Uterus (tissue), 4 donors: Measurements from ENCODE around the gene RBFOX1. TPM values are rescaled to one million over a fixed set of nuclear protein-coding genes. Genes with fewer than 3 reads are reported as not detected.

Experiments
- DNase-seq, 2 donors: peaks; one replicate each; pipeline ENCODE4 v3.0.0-alpha.2; 2019 to 2020
- H3K27ac ChIP-seq, 2 donors: fragments of 200-600 bp; sonication (generic); 1 replicate in 1 of 2; 2 replicates in 1 of 2; pipeline ENCODE4 v1.5.1; 2016 to 2018
- H3K27me3 ChIP-seq, 2 donors: fragments of 200-600 bp; sonication (generic); one replicate each; pipeline ENCODE4 v1.5.1; 2018 to 2019; ENCODE audit warnings: control low read depth in 1 of 2
- H3K36me3 ChIP-seq, 2 donors: fragments of 200-600 bp; sonication (generic); one replicate each; pipeline ENCODE4 v1.5.1; 2019; ENCODE audit warnings: control low read depth in 1 of 2
- H3K4me1 ChIP-seq, 2 donors: fragments of 200-600 bp; sonication (generic); one replicate each; pipeline ENCODE4 v1.5.1; 2018 to 2019; ENCODE audit warnings: control low read depth in 1 of 2
- H3K4me3 ChIP-seq, 2 donors: fragments of 200-600 bp; sonication (generic); 1 replicate in 1 of 2; 2 replicates in 1 of 2; pipeline ENCODE4 v1.5.1; 2018 to 2019; ENCODE audit warnings: mild to moderate bottlenecking in 1 of 2
- H3K9me3 ChIP-seq, 2 donors: fragments of 200-600 bp; sonication (generic); one replicate each; pipeline ENCODE4 v1.5.1; 2019; ENCODE audit warnings: control low read depth in 1 of 2
- CTCF ChIP-seq, 4 experiments: fragments of 200-600 bp in 2 of 4; fragments of 450-650 bp in 2 of 4; sonication (generic) in 2 of 4; IDR thresholded peaks; one replicate each; pipeline ENCODE4 v1.5.1; 2016 to 2019; ENCODE audit warnings: antibody characterized with exemption in 4 of 4, mild to moderate bottlenecking in 2 of 4, moderate library complexity in 1 of 4
- POLR2A ChIP-seq, 2 donors: fragments of 450-650 bp; IDR thresholded peaks; one replicate each; pipeline ENCODE4 v1.6.1; 2016; ENCODE audit warnings: antibody characterized with exemption in 2 of 2, mild to moderate bottlenecking in 1 of 2, moderate library complexity in 1 of 2
- intact Hi-C: fragments of 100-400 bp; cut with DNase I; formaldehyde crosslinking; loops from one replicate; pipeline ENCODE4 v1.15.1; 2023; ENCODE audit warnings: low total_unique reads
- total RNA-seq, 4 donors: library from RNA; depleted of rRNA in 3 of 4; stranded (reverse); fragments of >200 nt in 3 of 4; gene quantifications; one replicate each; pipeline versions ENCODE4 v1.1.0 to v1.2.4, GENCODE V29; 2014 to 2023
- donor health status: DM: yes; HTN: yes; CAD: no.

Gene RBFOX1
- total RNA-seq, 4 donors from 2014 or later, result 0.55 TPM; not detected in 3

GRCh38 chr16:7313170-7313569, 19.5 kb upstream of the RBFOX1 start:
- Histone ChIP-seq H3K27ac (no peak overlapping the region), H3K27me3 (no peaks in the 10 kb centered on the region), H3K36me3 (no peaks in the 10 kb centered on the region), H3K9me3 (no peaks in the 10 kb centered on the region), H3K4me3 (no peak overlapping the region), H3K4me1 (no peaks in the 10 kb centered on the region)
- intact Hi-C loops, result no loop called here
- no peak for DNase-seq
- TF ChIP-seq CTCF (IDR thresholded peaks at IDR 0.05) (no peak), POLR2A (IDR thresholded peaks at IDR 0.05) (no peak)

- Histone ChIP-seq H3K4me3 (no peak overlapping the region), H3K4me1 (no peaks in the 10 kb centered on the region), H3K36me3 (no peaks in the 10 kb centered on the region), H3K27ac (no peak overlapping the region), H3K9me3 (no peaks in the 10 kb centered on the region), H3K27me3 (no peaks in the 10 kb centered on the region)
- intact Hi-C loops, result no loop called here
- no peak for DNase-seq
- no peak for TF ChIP-seq POLR2A (IDR thresholded peaks at IDR 0.05)
- no peak for TF ChIP-seq CTCF (IDR thresholded peaks at IDR 0.05)
Observed at GRCh38 chr16:7314163-7314562, 18.5 kb upstream of the RBFOX1 start.

- Histone ChIP-seq H3K36me3 (no peaks in the 10 kb centered on the region), H3K9me3 (no peaks in the 10 kb centered on the region), H3K4me1 (no peaks in the 10 kb centered on the region), H3K27me3 (no peaks in the 10 kb centered on the region), H3K4me3 (no peak overlapping the region), H3K27ac (no peak overlapping the region)
- no peak for DNase-seq
- TF ChIP-seq POLR2A (IDR thresholded peaks at IDR 0.05) (no peak), CTCF (IDR thresholded peaks at IDR 0.05) (no peak)
- intact Hi-C loops, result no loop called here
Observed at GRCh38 chr16:7315813-7316212, 16.8 kb upstream of the RBFOX1 start.

- no peak for TF ChIP-seq CTCF (IDR thresholded peaks at IDR 0.05)
- TF ChIP-seq POLR2A (IDR thresholded peaks at IDR 0.05), result no peak
- H3K4me1 ChIP-seq, result no peaks in the 10 kb centered on the region
- no peak for DNase-seq
- no peaks in the 10 kb centered on the region for H3K27me3 ChIP-seq
- no peaks in the 10 kb centered on the region for H3K36me3 ChIP-seq
- H3K4me3 ChIP-seq, result no peak overlapping the region
- intact Hi-C loops, result no loop called here
- H3K27ac ChIP-seq, result no peak overlapping the region
- no peaks in the 10 kb centered on the region for H3K9me3 ChIP-seq
Observed at GRCh38 chr16:7316281-7316888, 16.3 kb upstream of the RBFOX1 start.

- Histone ChIP-seq H3K36me3 (no peaks in the 10 kb centered on the region), H3K9me3 (no peaks in the 10 kb centered on the region), H3K27ac (no peak overlapping the region), H3K4me1 (no peaks in the 10 kb centered on the region), H3K27me3 (no peaks in the 10 kb centered on the region), H3K4me3 (no peak overlapping the region)
- TF ChIP-seq CTCF (IDR thresholded peaks at IDR 0.05), result no peak
- no peak for TF ChIP-seq POLR2A (IDR thresholded peaks at IDR 0.05)
- intact Hi-C loops, result no loop called here
- no peak for DNase-seq
Observed at GRCh38 chr16:7317982-7318381, 14.7 kb upstream of the RBFOX1 start.
